H1 (cell line): ENCODE measurements around the gene ARHGAP42. TPM values are rescaled to one million over a fixed set of nuclear protein-coding genes. Genes with fewer than 3 reads are reported as not detected.

Source experiments
- CTCF ChIA-PET: fragments of 300-600 bp; sonication (Branson Sonifier 250); formaldehyde crosslinking; loops from one replicate; lab custom pipeline; 2021; ENCODE audit not compliant: partially characterized antibody; lab: Charles Lee
- POLR2A ChIA-PET: fragments of 300-600 bp; sonication (Branson Sonifier 250); formaldehyde crosslinking; loops from one replicate; lab custom pipeline; 2021; ENCODE audit warnings: inconsistent platforms; ENCODE audit not compliant: partially characterized antibody; lab: Charles Lee
- DNase-seq, 2 experiments: peaks; one replicate each; pipeline versions ENCODE4 v3.0.0 to v3.0.0-alpha.2; 2010 to 2022; ENCODE audit warnings: low spot score in 2 of 2, low read depth in 1 of 2, mixed read lengths in 1 of 2
- FAIRE-seq: peaks from 2 replicates; lab custom pipeline; 2011; peaks lifted over from hg19 to GRCh38; lab: Jason Lieb, UNC
- H2AFZ ChIP-seq: 2 replicates; pipeline ENCODE4 v1.8.1; 2012; ENCODE audit warnings: low read length, inconsistent platforms
- H2AK5ac ChIP-seq: 2 replicates; pipeline ENCODE4 v1.6.1; 2013; ENCODE audit warnings: low read depth, low read length
- H2BK120ac ChIP-seq: replicated peaks from 2 replicates; pipeline ENCODE3; 2013; ENCODE audit warnings: low read depth, low read length, inconsistent platforms
- H2BK12ac ChIP-seq: 2 replicates; pipeline ENCODE4 v1.6.1; 2013; ENCODE audit warnings: low read depth, low read length
- H2BK15ac ChIP-seq: 2 replicates; pipeline ENCODE4 v1.6.1; 2013; ENCODE audit warnings: low read length
- H2BK20ac ChIP-seq: 2 replicates; pipeline ENCODE4 v1.6.1; 2013; ENCODE audit warnings: low read length
- H2BK5ac ChIP-seq: 2 replicates; pipeline ENCODE4 v1.6.1; 2013; ENCODE audit warnings: low read depth, low read length
- H3K14ac ChIP-seq: 2 replicates; pipeline ENCODE4 v1.6.1; 2013; ENCODE audit warnings: inconsistent platforms; ENCODE audit not compliant: insufficient read length
- H3K18ac ChIP-seq: 2 replicates; pipeline ENCODE4 v1.6.1; 2013; ENCODE audit warnings: low read length; ENCODE audit errors: extremely low read depth
- H3K23ac ChIP-seq: 2 replicates; pipeline ENCODE4 v1.6.1; 2013; ENCODE audit warnings: inconsistent platforms; ENCODE audit not compliant: insufficient read length
- H3K23me2 ChIP-seq: 2 replicates; pipeline ENCODE4 v1.6.1; 2013; ENCODE audit warnings: low read depth, low read length
- H3K27ac ChIP-seq: 2 replicates; pipeline ENCODE4 v1.6.1; 2011; ENCODE audit warnings: low read depth, low read length, inconsistent platforms
- H3K27me3 ChIP-seq, 4 experiments: replicated peaks in 1 of 4; 1 replicate in 1 of 4; 2 replicates in 3 of 4; pipeline versions ENCODE4 v1.6.1 to v1.8.1; 2011 to 2013; ENCODE audit warnings: low read length in 3 of 4, mild to moderate bottlenecking in 3 of 4, inconsistent platforms in 2 of 4, mixed read lengths in 2 of 4, moderate library complexity in 1 of 4; ENCODE audit not compliant: control insufficient read depth in 3 of 4, insufficient read depth in 3 of 4; ENCODE audit errors: extremely low read depth in 1 of 4
- H3K36me3 ChIP-seq, 4 experiments: 2 replicates each; pipeline versions ENCODE4 v1.6.1 to v1.8.1; 2011 to 2013; ENCODE audit warnings: mild to moderate bottlenecking in 4 of 4, low read length in 3 of 4, moderate library complexity in 2 of 4, control low read depth in 1 of 4, inconsistent platforms in 1 of 4; ENCODE audit not compliant: insufficient read depth in 4 of 4, control insufficient read depth in 2 of 4
- H3K4ac ChIP-seq: replicated peaks from 2 replicates; pipeline ENCODE3; 2013; ENCODE audit warnings: low read length, low read depth, mixed read lengths, inconsistent platforms; ENCODE audit not compliant: insufficient read length
- H3K4me1 ChIP-seq, 4 experiments: replicated peaks in 1 of 4; 1 replicate in 1 of 4; 2 replicates in 3 of 4; pipeline versions ENCODE4 v1.6.1 to v1.8.1; 2011 to 2013; ENCODE audit warnings: low read length in 3 of 4, inconsistent platforms in 2 of 4, mixed read lengths in 1 of 4; ENCODE audit not compliant: insufficient read depth in 4 of 4, control insufficient read depth in 3 of 4
- H3K4me2 ChIP-seq, 2 experiments: 2 replicates each; pipeline versions ENCODE4 v1.6.1 to v1.8.1; 2011 to 2013; ENCODE audit warnings: low read depth in 2 of 2, low read length in 2 of 2, control low read depth in 1 of 2, inconsistent platforms in 1 of 2, mild to moderate bottlenecking in 1 of 2; ENCODE audit not compliant: insufficient read depth in 1 of 2
- H3K4me3 ChIP-seq, 4 experiments: fragments of 200-600, 300-600 bp in 1 of 4; sonication (generic), shearing (Covaris generic), sonication (Bioruptor Twin) in 1 of 4; 2 replicates each; pipeline versions ENCODE4 v1.5.1 to v1.8.1; 2011 to 2016; ENCODE audit warnings: low read length in 4 of 4, low read depth in 3 of 4, control low read depth in 2 of 4, inconsistent platforms in 2 of 4, mild to moderate bottlenecking in 2 of 4, mixed read lengths in 1 of 4, moderate library complexity in 1 of 4; ENCODE audit not compliant: insufficient read depth in 2 of 4; ENCODE audit errors: extremely low read depth in 1 of 4
- H3K56ac ChIP-seq: replicated peaks from 2 replicates; pipeline ENCODE3; 2013; ENCODE audit warnings: low read depth, mild to moderate bottlenecking, mixed read lengths, low read length, inconsistent platforms; ENCODE audit not compliant: insufficient read length
- H3K79me1 ChIP-seq: 2 replicates; pipeline ENCODE4 v1.6.1; 2013; ENCODE audit warnings: low read depth, low read length, control low read depth
- H3K79me2 ChIP-seq, 2 experiments: 2 replicates each; pipeline versions ENCODE4 v1.6.1 to v1.8.1; 2012 to 2013; ENCODE audit warnings: low read length in 2 of 2, mild to moderate bottlenecking in 2 of 2, inconsistent platforms in 1 of 2; ENCODE audit not compliant: insufficient read depth in 2 of 2, control insufficient read depth in 1 of 2
- H3K9ac ChIP-seq, 4 experiments: replicated peaks in 1 of 4; 1 replicate in 1 of 4; 2 replicates in 3 of 4; pipeline versions ENCODE4 v1.6.1 to v1.8.1; 2011 to 2013; ENCODE audit warnings: low read depth in 3 of 4, low read length in 3 of 4, control low read depth in 2 of 4, mild to moderate bottlenecking in 2 of 4, moderate library complexity in 2 of 4, inconsistent platforms in 1 of 4; ENCODE audit errors: extremely low read depth in 1 of 4
- H3K9me3 ChIP-seq, 2 experiments: 2 replicates each; pipeline versions ENCODE4 v1.6.1 to v1.8.1; 2012 to 2013; ENCODE audit warnings: mild to moderate bottlenecking in 2 of 2, moderate library complexity in 2 of 2, control low read depth in 1 of 2, inconsistent platforms in 1 of 2, low read depth in 1 of 2, low read length in 1 of 2, mixed read lengths in 1 of 2; ENCODE audit not compliant: insufficient read depth in 2 of 2
- H4K20me1 ChIP-seq, 2 experiments: replicated peaks in 1 of 2; 2 replicates each; pipeline versions ENCODE3 to v1.8.1; 2011 to 2013; ENCODE audit warnings: inconsistent platforms in 2 of 2, low read length in 2 of 2, mild to moderate bottlenecking in 1 of 2; ENCODE audit not compliant: insufficient read depth in 2 of 2, control insufficient read depth in 1 of 2
- H4K5ac ChIP-seq: 2 replicates; pipeline ENCODE4 v1.6.1; 2013; ENCODE audit warnings: low read length, low read depth, mixed read lengths, inconsistent platforms; ENCODE audit not compliant: insufficient read length
- H4K8ac ChIP-seq: 2 replicates; pipeline ENCODE4 v1.8.0; 2013; ENCODE audit warnings: mild to moderate bottlenecking, moderate library complexity, low read length, inconsistent platforms; ENCODE audit not compliant: insufficient read depth; ENCODE audit errors: extremely low read depth
- H4K91ac ChIP-seq: replicated peaks from 2 replicates; pipeline ENCODE3; 2013; ENCODE audit warnings: low read length, mixed read lengths, inconsistent platforms; ENCODE audit not compliant: insufficient read length
- JUND ChIP-seq: IDR thresholded peaks from 2 replicates; pipeline ENCODE4 v1.6.1; 2011; ENCODE audit warnings: mild to moderate bottlenecking, improper control_type of control experiment, low read length
- POU5F1 ChIP-seq: IDR thresholded peaks from 2 replicates; pipeline ENCODE4 v1.6.1; 2011; ENCODE audit warnings: low read depth, mild to moderate bottlenecking, low read length, moderate library complexity
- SUZ12 ChIP-seq: fragments of 200-600 bp; sonication (generic); IDR thresholded peaks from 2 replicates; pipeline ENCODE4 v1.6.1; 2012; ENCODE audit warnings: mild to moderate bottlenecking, inconsistent platforms, low read length, moderate library complexity, mixed read lengths
- USF2 ChIP-seq: IDR thresholded peaks from 2 replicates; pipeline ENCODE4 v1.6.1; 2011; ENCODE audit warnings: low read length, improper control_type of control experiment
- WGBS, 2 experiments: shearing (Covaris generic) in 1 of 2; methylation state at CpG; one replicate each; pipeline versions ENCODE4 v1.1.6 to v1.1.7; 2013 to 2015; ENCODE audit warnings: low lambda C conversion rate in 2 of 2, mixed read lengths in 2 of 2, inconsistent platforms in 1 of 2, low coverage in 1 of 2, missing lambda C conversion rate in 1 of 2; ENCODE audit not compliant: insufficient replicate concordance in 2 of 2, insufficient coverage in 1 of 2, insufficient read length in 1 of 2; ENCODE audit errors: extremely low coverage in 1 of 2, missing lambda C conversion rate in 1 of 2; 5-methylcytosine and 5-hydroxymethylcytosine counted together
- polyA plus RNA-seq, 7 experiments: library from polyadenylated mRNA; depleted of rRNA in 3 of 7; stranded (reverse) in 5 of 7; unstranded in 2 of 7; fragments of >200 nt in 5 of 7; fragments of 200-250 nt in 2 of 7; gene quantifications; 1 replicate in 5 of 7; 2 replicates in 1 of 7; 4 replicates in 1 of 7; pipeline versions ENCODE4 v1.2.1 to v1.2.3, GENCODE V29; 2011 to 2013; ENCODE audit warnings: missing spikeins in 2 of 7, mixed read lengths in 2 of 7
- total RNA-seq: library from RNA; stranded (reverse); fragmentation: NEBNext Ultra II Directional; extraction: Animal tissue kit (Norgen Biotek cat#: 25700); gene quantifications from 2 replicates; pipeline ENCODE4 v1.2.1, GENCODE V29; 2021

Gene ARHGAP42
- total and polyA plus RNA-seq, 2 of the 8 experiments (the other 6 are each of a cell fraction or from before 2014, with no cell fraction given) = 22.2 to 33.5 TPM

DNA sequence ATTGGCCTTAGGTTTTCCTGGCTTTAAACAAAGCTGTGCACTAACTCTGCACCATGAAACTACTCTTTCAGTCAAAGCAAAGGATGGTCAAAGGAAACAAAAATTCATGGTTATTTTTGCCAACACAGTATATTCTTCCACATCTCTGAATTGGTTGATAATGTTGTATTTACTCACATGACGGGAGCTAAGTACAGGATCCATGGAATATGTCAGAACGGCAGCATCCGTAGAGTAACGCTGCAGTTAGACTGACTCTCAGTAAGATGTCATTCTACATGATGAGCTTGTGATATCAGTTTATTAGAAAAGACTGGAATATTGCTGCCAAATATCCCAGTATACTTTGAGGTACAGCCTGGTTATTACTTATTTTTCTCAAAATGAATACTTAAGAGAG, 270.4 kb downstream of the ARHGAP42 start:
- Histone ChIP-seq H3K9ac (no peak overlapping the region), H2BK12ac (no peak overlapping the region), H3K27me3 (no peaks in the 10 kb centered on the region), H3K9me3 (no peaks in the 10 kb centered on the region), H4K91ac (no peak overlapping the region), H3K14ac (no peak overlapping the region), H2BK5ac (no peak overlapping the region), H4K20me1 (no peaks in the 10 kb centered on the region), H3K36me3 (peaks cover 0 to 13% (median 5%) of the 10 kb centered on the region in 4 experiments; a peak in 5 of 8 replicates), H3K23me2 (no peaks in the 10 kb centered on the region), H2BK15ac (no peak overlapping the region), H3K4ac (no peak overlapping the region), H2BK120ac (no peak overlapping the region), H3K23ac (no peak overlapping the region), H3K4me3 (no peak overlapping the region), H3K18ac (no peak overlapping the region), H3K56ac (no peak overlapping the region), H4K8ac (no peak overlapping the region), H4K5ac (no peak overlapping the region), H3K79me2 (no peaks in the 10 kb centered on the region), H2BK20ac (no peak overlapping the region), H2AFZ (no peak overlapping the region), H3K79me1 (no peaks in the 10 kb centered on the region), H3K27ac (no peak overlapping the region), H3K4me2 (no peak overlapping the region), H3K4me1 (peaks cover 0 to 14% (median 6%) of the 10 kb centered on the region in 4 experiments; a peak in 5 of 7 replicates), H2AK5ac (no peak overlapping the region)
- no peak for TF ChIP-seq SUZ12
- TF ChIP-seq USF2 = no peak
- TF ChIP-seq POU5F1 = no peak
- no peak for TF ChIP-seq JUND
- WGBS, 2 experiments = 70% methylated on average over 4 of the region's 4 CpGs; no CpG with 5 or more reads in 1 of the 2 experiments
- POLR2A ChIA-PET = no interaction called here
- DNase-seq (no peak), FAIRE-seq (no peak)
- CTCF ChIA-PET = no interaction called here
